Neuronal stem cell (in vitro differentiated cells): Measurements from ENCODE around the gene NDUFS1.

Experiments
- DNase-seq: peaks from one replicate; pipeline ENCODE4 v3.0.0-alpha.2; 2013; ENCODE audit warnings: low spot score
- H2AFZ ChIP-seq: one replicate; pipeline ENCODE4 v1.6.1; 2013; ENCODE audit warnings: mild to moderate bottlenecking, low read length, inconsistent platforms
- H2AK5ac ChIP-seq: 2 replicates; pipeline ENCODE4 v1.6.1; 2013; ENCODE audit warnings: low read depth, mild to moderate bottlenecking, inconsistent platforms, low read length, moderate library complexity, mixed read lengths
- H2BK120ac ChIP-seq: 2 replicates; pipeline ENCODE4 v1.6.1; 2013; ENCODE audit warnings: low read depth, mild to moderate bottlenecking, inconsistent platforms, low read length, moderate library complexity, mixed read lengths
- H2BK12ac ChIP-seq: one replicate; pipeline ENCODE4 v1.6.1; 2013; ENCODE audit warnings: low read length, inconsistent platforms
- H2BK15ac ChIP-seq: 2 replicates; pipeline ENCODE4 v1.6.1; 2013; ENCODE audit warnings: mild to moderate bottlenecking, low read length, inconsistent platforms, mixed read lengths
- H2BK5ac ChIP-seq: one replicate; pipeline ENCODE4 v1.6.1; 2013; ENCODE audit warnings: inconsistent platforms, mild to moderate bottlenecking, low read length, moderate library complexity
- H3K14ac ChIP-seq: one replicate; pipeline ENCODE4 v1.6.1; 2013; ENCODE audit warnings: low read length, inconsistent platforms
- H3K18ac ChIP-seq: 2 replicates; pipeline ENCODE4 v1.6.1; 2013; ENCODE audit warnings: low read length, inconsistent platforms
- H3K23ac ChIP-seq: 2 replicates; pipeline ENCODE4 v1.6.1; 2013; ENCODE audit warnings: low read depth, mild to moderate bottlenecking, mixed read lengths, low read length, inconsistent platforms; ENCODE audit not compliant: poor library complexity
- H3K27ac ChIP-seq: replicated peaks from 3 replicates; pipeline ENCODE4 v1.5.1; 2013; ENCODE audit warnings: low read length, inconsistent platforms
- H3K27me3 ChIP-seq, 3 experiments: 2 replicates each; pipeline ENCODE4 v1.6.1; 2013; ENCODE audit warnings: low read length in 3 of 3, mild to moderate bottlenecking in 2 of 3, inconsistent platforms in 1 of 3, low read depth in 1 of 3, mixed read lengths in 1 of 3, moderate library complexity in 1 of 3; ENCODE audit not compliant: control insufficient read depth in 3 of 3, insufficient read depth in 3 of 3
- H3K36me3 ChIP-seq, 2 donors: replicated peaks in 1 of 2; 2 replicates each; pipeline ENCODE4 v1.6.1; 2013; ENCODE audit warnings: low read length in 2 of 2; ENCODE audit not compliant: control insufficient read depth in 2 of 2, insufficient read depth in 2 of 2
- H3K4ac ChIP-seq: 2 replicates; pipeline ENCODE4 v1.6.1; 2013; ENCODE audit warnings: inconsistent platforms, mild to moderate bottlenecking, low read length, moderate library complexity
- H3K4me1 ChIP-seq, 2 donors: 1 replicate in 1 of 2; 2 replicates in 1 of 2; pipeline ENCODE4 v1.6.1; 2013; ENCODE audit warnings: low read length in 2 of 2, low read depth in 1 of 2; ENCODE audit not compliant: control insufficient read depth in 2 of 2, insufficient read depth in 1 of 2
- H3K4me2 ChIP-seq: one replicate; pipeline ENCODE4 v1.6.1; 2013; ENCODE audit warnings: mild to moderate bottlenecking, low read length, inconsistent platforms; ENCODE audit not compliant: insufficient read depth, poor library complexity, severe bottlenecking
- H3K4me3 ChIP-seq, 2 donors: 2 replicates each; pipeline ENCODE4 v1.5.1; 2013; ENCODE audit warnings: low read length in 2 of 2, mild to moderate bottlenecking in 2 of 2, inconsistent platforms in 1 of 2, moderate library complexity in 1 of 2
- H3K79me1 ChIP-seq: one replicate; pipeline ENCODE4 v1.6.1; 2013; ENCODE audit warnings: low read depth, mild to moderate bottlenecking, inconsistent platforms, low read length, moderate library complexity
- H3K9ac ChIP-seq: one replicate; pipeline ENCODE4 v1.6.1; 2013; ENCODE audit warnings: mild to moderate bottlenecking, low read depth, low read length, inconsistent platforms; ENCODE audit not compliant: poor library complexity
- H3K9me3 ChIP-seq, 2 donors: replicated peaks in 1 of 2; 2 replicates each; pipeline versions ENCODE3 to v1.6.1; 2013; ENCODE audit warnings: low read length in 2 of 2, mild to moderate bottlenecking in 2 of 2, inconsistent platforms in 1 of 2, low read depth in 1 of 2, mixed read lengths in 1 of 2, moderate library complexity in 1 of 2; ENCODE audit not compliant: control insufficient read depth in 2 of 2, insufficient read depth in 1 of 2
- H4K8ac ChIP-seq: one replicate; pipeline ENCODE4 v1.6.1; 2013; ENCODE audit warnings: low read depth, mild to moderate bottlenecking, inconsistent platforms, low read length, moderate library complexity
- H4K91ac ChIP-seq: one replicate; pipeline ENCODE4 v1.6.1; 2013; ENCODE audit warnings: low read length, low read depth, mild to moderate bottlenecking, inconsistent platforms; ENCODE audit not compliant: poor library complexity
- WGBS, 2 donors: extraction: QIAGEN DNeasy Blood & Tissue Kit; methylation state at CpG; one replicate each; pipeline ENCODE4 v1.1.7; 2013; ENCODE audit warnings: missing lambda C conversion rate in 2 of 2, mixed read lengths in 1 of 2; ENCODE audit not compliant: insufficient read length in 2 of 2, insufficient replicate concordance in 1 of 2; ENCODE audit errors: extremely low coverage in 2 of 2; 5-methylcytosine and 5-hydroxymethylcytosine counted together

NDUFS1 gene

DNA sequence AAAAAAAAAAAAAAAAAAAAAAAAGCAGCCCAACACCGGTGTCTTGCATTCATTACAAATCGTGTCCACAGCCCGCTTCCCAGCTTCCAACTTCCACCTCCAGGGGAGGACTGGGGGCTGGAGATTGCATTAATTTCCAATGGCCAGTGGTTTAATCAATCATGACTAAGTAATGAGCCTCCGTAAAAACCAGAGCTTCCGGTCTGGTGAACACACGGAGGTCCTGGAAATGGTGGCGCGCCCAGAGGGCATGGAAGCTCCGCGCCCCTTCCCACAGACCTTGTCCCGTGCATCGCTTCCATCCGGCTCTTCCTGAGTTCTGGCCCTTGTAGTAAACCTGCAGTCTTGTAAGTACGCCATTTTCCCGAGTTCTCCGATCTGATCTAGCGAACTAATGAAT, 44.1 kb upstream of the NDUFS1 start:
- no peak overlapping the region for H3K4ac ChIP-seq
- H3K27ac ChIP-seq: no peak overlapping the region
- no peak for DNase-seq
- no peak overlapping the region for H2BK15ac ChIP-seq
- no peak overlapping the region for H3K14ac ChIP-seq
- no peak overlapping the region for H3K4me2 ChIP-seq
- H3K36me3 ChIP-seq: no peaks in the 10 kb centered on the region
- peak overlapping the region; percentile 43 for H4K8ac ChIP-seq
- peak overlapping the region; percentile 31 for H3K23ac ChIP-seq
- no peaks in the 10 kb centered on the region for H3K4me1 ChIP-seq
- H3K18ac ChIP-seq: peak overlapping the region; percentile 17
- peak overlapping the region; percentile 41 for H2BK12ac ChIP-seq
- H3K9me3 ChIP-seq: peaks cover 0 to 3% of the 10 kb centered on the region in 2 donors
- H2BK5ac ChIP-seq: no peak overlapping the region
- no peaks in the 10 kb centered on the region for H3K79me1 ChIP-seq
- H4K91ac ChIP-seq: no peak overlapping the region
- no peak overlapping the region for H2BK120ac ChIP-seq
- no CpG with 5 or more reads among the region's 17 CpGs for WGBS, 2 donors
- H3K27me3 ChIP-seq: no peaks in the 10 kb centered on the region
- H3K9ac ChIP-seq: no peak overlapping the region
- H2AK5ac ChIP-seq: no peak overlapping the region
- H3K4me3 ChIP-seq: no peak overlapping the region
- H2AFZ ChIP-seq: no peak overlapping the region

DNA sequence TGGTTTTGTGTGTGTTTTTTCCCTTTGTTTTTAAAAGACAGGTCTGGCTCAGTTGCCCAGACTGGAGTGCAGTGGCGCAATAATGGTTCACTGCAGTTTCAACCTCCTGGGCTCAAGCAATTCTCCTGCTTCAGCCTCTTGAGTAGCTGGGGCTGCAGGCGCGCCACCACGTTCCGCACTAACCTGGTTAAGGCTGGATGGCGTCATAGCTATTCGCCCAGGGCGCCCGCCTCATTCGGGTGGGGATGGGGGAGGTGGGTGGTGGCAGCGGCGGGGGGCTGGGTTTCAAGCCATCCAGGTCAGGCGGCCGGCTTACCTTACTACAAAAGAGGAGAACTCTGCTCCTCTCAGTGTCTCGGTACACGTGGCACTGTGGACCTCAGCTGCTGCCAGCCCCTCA, 43.2 kb upstream of the NDUFS1 start:
- H3K9me3 ChIP-seq: peaks cover 0 to 3% of the 10 kb centered on the region in 2 donors
- no peak overlapping the region for H2BK120ac ChIP-seq
- peak overlapping the region; percentile 58 for H2BK15ac ChIP-seq
- no peak overlapping the region for H4K91ac ChIP-seq
- no peaks in the 10 kb centered on the region for H3K79me1 ChIP-seq
- H3K23ac ChIP-seq: no peak overlapping the region
- H3K9ac ChIP-seq: peak overlapping the region; percentile 44
- H3K14ac ChIP-seq: no peak overlapping the region
- H4K8ac ChIP-seq: peak overlapping the region; percentile 43
- H2AK5ac ChIP-seq: peak overlapping the region; percentile 13
- no peak overlapping the region for H2BK5ac ChIP-seq
- H3K36me3 ChIP-seq: no peaks in the 10 kb centered on the region
- H3K4ac ChIP-seq: peak overlapping the region; percentile 37
- H3K27ac ChIP-seq: no peak overlapping the region
- no peak for DNase-seq
- H2AFZ ChIP-seq: no peak overlapping the region
- no peaks in the 10 kb centered on the region for H3K4me1 ChIP-seq
- no peak overlapping the region for H3K4me3 ChIP-seq
- H3K18ac ChIP-seq: no peak overlapping the region
- WGBS, 2 donors: no CpG with 5 or more reads among the region's 16 CpGs
- no peak overlapping the region for H3K4me2 ChIP-seq
- no peak overlapping the region for H2BK12ac ChIP-seq
- no peaks in the 10 kb centered on the region for H3K27me3 ChIP-seq

DNA sequence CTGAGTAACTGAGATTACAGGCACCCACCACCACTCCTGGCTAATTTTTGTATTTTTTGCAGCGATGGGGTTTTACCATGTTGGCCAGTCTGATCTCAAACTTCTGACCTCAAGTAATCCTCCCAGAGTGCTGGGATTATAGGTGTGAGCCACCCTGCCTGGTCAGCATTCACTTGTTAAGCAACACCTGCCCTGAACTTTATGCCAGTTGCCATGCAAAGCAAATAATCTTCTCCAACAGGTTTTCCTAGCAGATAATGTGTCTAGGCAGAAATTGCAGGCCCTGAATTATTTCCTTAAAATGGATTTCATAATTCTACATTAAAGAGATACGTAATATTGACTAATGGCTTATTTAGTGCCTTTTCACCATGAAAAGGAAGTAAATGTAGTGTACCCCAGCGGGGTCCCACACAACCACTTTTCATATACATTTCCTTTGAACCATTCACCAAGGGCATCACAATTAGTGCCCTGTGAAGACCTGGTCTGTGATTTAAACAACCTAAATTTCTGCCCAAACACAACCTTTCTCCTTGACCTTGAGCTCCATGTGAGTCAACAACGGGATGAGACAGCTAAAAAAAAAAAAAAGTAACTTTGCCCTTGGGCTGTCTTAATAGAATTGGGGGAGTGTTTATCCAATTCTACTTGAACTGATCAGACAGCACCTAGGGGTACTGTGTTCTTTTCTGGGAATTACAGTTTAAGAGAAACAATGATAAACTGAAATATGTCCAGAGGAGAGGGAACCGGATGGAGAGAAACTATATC, 42.0 kb upstream of the NDUFS1 start:
- Histone ChIP-seq H3K14ac (no peak overlapping the region), H3K9ac (no peak overlapping the region), H2BK12ac (no peak overlapping the region), H2AK5ac (no peak overlapping the region), H2BK120ac (no peak overlapping the region), H3K9me3 (peaks cover 0 to 3% of the 10 kb centered on the region in 2 donors), H2BK5ac (no peak overlapping the region), H3K27ac (no peak overlapping the region), H2BK15ac (no peak overlapping the region), H4K91ac (no peak overlapping the region), H3K79me1 (no peaks in the 10 kb centered on the region), H3K4me3 (no peak overlapping the region), H3K18ac (no peak overlapping the region), H3K4me2 (no peak overlapping the region), H3K4me1 (no peaks in the 10 kb centered on the region), H3K23ac (no peak overlapping the region), H3K27me3 (no peaks in the 10 kb centered on the region), H3K36me3 (no peaks in the 10 kb centered on the region), H4K8ac (no peak overlapping the region), H2AFZ (no peak overlapping the region), H3K4ac (no peak overlapping the region)
- WGBS, 2 donors: no CpG with 5 or more reads among the region's 5 CpGs
- DNase-seq: no peak

DNA sequence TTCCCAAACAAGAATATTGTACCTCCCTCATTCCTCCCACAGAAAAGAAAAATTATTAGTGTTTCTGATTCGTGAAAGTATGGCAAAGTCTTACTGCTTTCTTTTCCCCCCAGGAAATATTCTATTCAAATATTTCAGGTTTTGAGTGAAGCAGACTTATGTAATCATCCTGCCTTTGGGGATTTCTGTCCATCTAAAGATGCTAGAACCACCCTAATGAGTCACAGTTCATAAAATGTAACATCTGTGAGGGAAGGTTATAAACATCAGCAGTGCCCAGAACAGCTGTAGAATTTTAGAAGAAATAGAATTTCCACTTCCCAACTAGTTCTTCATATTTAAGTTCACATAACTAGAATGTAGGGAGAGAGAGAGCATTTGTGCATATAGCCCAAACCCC, 39.4 kb upstream of the NDUFS1 start:
- H3K4me1 ChIP-seq: peaks cover 0 to 3% of the 10 kb centered on the region in 2 donors
- WGBS, 2 donors: no CpG with 5 or more reads among the region's 1 CpG

More for the DNA sequence above, 39.4 kb upstream of the NDUFS1 start:
- Histone ChIP-seq H4K8ac (no peak overlapping the region), H3K36me3 (no peaks in the 10 kb centered on the region), H2AFZ (no peak overlapping the region), H2AK5ac (no peak overlapping the region), H2BK5ac (no peak overlapping the region), H3K27me3 (no peaks in the 10 kb centered on the region), H3K9me3 (peaks cover 0 to 3% of the 10 kb centered on the region in 2 donors), H2BK12ac (no peak overlapping the region), H3K79me1 (no peaks in the 10 kb centered on the region), H3K4ac (no peak overlapping the region), H2BK15ac (no peak overlapping the region), H3K18ac (no peak overlapping the region), H2BK120ac (no peak overlapping the region), H3K9ac (no peak overlapping the region), H3K27ac (no peak overlapping the region), H3K4me2 (no peak overlapping the region), H3K4me3 (no peak overlapping the region), H3K14ac (no peak overlapping the region), H4K91ac (no peak overlapping the region), H3K23ac (no peak overlapping the region)
- DNase-seq: no peak
